ENCODE data around the gene RTEL1. TPM values are rescaled to one million over a fixed set of nuclear protein-coding genes. Genes with fewer than 3 reads are reported as not detected.
A peak's percentile ranks its signal among the peaks of the same experiment; 100 is the strongest.

Gene RTEL1
- total RNA-seq, 1 experiment from 2014 or later: 51.1 TPM

DNA sequence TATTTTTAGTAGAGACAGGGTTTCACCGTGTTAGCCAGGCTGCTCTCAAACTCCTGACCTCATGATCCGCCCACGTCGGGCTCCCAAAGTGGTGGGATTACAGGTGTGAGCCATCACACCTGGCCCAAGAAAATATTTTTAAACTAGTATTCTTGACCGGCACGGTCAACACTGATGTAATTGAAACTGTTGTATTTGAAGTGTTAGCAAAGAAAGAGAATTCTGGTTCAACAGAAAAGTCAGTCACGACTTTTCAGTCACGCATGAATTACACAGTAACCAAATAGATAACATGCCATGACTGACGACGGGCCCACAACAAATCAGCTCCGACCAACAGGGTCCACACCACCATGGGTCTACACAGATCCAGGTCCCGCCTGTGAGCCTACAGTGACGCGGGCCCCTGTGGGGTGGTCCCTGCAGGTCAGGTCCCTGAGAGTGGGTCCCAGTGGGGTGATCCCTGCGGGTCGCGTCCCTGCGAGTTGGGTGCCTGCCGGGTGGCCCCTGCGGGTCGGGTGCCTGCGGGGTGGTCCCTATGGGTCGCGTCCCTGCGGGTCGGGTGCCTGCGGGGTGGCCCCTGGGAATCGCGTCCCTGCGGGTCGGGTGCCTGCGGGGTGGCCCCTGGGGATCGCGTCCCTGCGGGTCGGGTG is 32.2 kb upstream of the RTEL1 start:
- Histone ChIP-seq H3K36me3 (ENCODE audit: control insufficient read depth, insufficient read depth, low read length) (no peaks in the 10 kb centered on the region), H3K27me3 (replicated peaks; ENCODE audit: control insufficient read depth, insufficient read depth, low read length) (no peaks in the 10 kb centered on the region), H3K4me3 (ENCODE audit: low read depth, low read length) (peak overlapping the region; percentile 91), H3K4me1 (peaks cover 18% of the 10 kb centered on the region), H3K9me3 (no peaks in the 10 kb centered on the region)
- BruUV-seq (replicated peaks): no TSS peak
- DNase-seq: peak; percentile 58 to 62
- H3K36me3 Mint-ChIP-seq (ENCODE audit: insufficient read depth, unreplicated experiment): peaks cover 43% of the 10 kb centered on the region
- H3K4me3 Mint-ChIP-seq (ENCODE audit: unreplicated experiment): peak overlapping the region; percentile 80
- POLR2A ChIA-PET: no interaction called here
- intact Hi-C loops (cut with micrococcal nuclease; ENCODE audit: unreplicated experiment): loop anchor here (2.0 to 10.0 kb wide), 5 partner anchors 17 to 269 kb away; partner anchors contain the start of genes ABHD16B, DNAJC5, RTEL1 and TPD52L2
- peak overlapping the region; percentile 90 for H3K27ac Mint-ChIP-seq (ENCODE audit: unreplicated experiment)
- TF ChIP-seq, protein P1, sequence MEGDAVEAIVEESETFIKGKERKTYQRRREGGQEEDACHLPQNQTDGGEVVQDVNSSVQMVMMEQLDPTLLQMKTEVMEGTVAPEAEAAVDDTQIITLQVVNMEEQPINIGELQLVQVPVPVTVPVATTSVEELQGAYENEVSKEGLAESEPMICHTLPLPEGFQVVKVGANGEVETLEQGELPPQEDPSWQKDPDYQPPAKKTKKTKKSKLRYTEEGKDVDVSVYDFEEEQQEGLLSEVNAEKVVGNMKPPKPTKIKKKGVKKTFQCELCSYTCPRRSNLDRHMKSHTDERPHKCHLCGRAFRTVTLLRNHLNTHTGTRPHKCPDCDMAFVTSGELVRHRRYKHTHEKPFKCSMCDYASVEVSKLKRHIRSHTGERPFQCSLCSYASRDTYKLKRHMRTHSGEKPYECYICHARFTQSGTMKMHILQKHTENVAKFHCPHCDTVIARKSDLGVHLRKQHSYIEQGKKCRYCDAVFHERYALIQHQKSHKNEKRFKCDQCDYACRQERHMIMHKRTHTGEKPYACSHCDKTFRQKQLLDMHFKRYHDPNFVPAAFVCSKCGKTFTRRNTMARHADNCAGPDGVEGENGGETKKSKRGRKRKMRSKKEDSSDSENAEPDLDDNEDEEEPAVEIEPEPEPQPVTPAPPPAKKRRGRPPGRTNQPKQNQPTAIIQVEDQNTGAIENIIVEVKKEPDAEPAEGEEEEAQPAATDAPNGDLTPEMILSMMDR (IDR thresholded peaks at IDR 0.05; ENCODE audit: insufficient read depth in 1 of 2, low read depth in 1 of 2, low read length in 1 of 2, severe bottlenecking in 1 of 2, unreplicated experiment in 1 of 2): no peak
- peaks cover 25% of the 10 kb centered on the region for H3K4me1 Mint-ChIP-seq (ENCODE audit: low read depth, unreplicated experiment)
- no peaks in the 10 kb centered on the region for H3K27me3 Mint-ChIP-seq (ENCODE audit: insufficient read depth, unreplicated experiment)
- H3K9me3 Mint-ChIP-seq (ENCODE audit: unreplicated experiment): no peaks in the 10 kb centered on the region
- CTCF ChIA-PET: interaction anchor here (2.6 kb wide), 1 partner anchor 16 kb away, joined by 19 read pairs; no protein-coding TSS in a partner anchor

DNA sequence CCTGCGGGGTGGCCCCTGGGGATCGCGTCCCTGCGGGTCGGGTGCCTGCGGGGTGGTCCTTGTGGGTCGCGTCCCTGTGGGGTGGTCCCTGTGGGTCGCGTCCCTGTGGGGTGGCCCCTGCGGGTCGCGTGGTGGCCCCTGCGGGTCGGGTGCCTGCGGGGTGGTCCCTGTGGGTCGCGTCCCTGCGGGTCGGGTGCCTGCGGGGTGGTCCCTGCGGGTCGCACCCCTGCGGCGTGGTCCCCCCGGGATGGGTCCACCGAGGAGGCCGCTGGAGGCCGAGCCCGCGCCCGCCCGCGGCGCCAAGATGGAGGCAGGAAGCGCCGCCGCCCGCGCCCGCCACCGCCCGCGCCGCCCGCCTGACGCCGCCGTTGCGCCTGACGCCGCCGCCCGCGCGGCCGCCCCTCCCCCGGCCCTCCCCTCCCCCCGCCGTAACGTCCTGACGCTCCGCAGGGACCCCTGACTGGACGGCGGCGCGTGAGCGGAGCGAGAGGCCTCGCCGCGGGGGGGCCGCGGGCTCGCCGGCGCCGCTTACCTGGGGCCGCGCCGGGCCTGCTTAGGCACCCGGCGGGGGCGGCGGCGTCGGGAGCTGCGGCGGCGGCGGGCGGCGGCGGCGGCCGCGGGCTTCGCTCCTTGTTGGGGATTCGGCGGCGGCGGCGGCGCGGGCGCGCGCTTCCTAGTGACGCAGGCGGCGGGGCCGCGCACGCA is 31.5 kb upstream of the RTEL1 start, which contains the start of gene GMEB2:
Gene GMEB2 (minus strand): TSS at position 678 of the 705 bp plus-strand sequence. CDS start 7,704 bp downstream, outside the sequence.
- TF ChIP-seq, protein P1 (IDR thresholded peaks at IDR 0.05; ENCODE audit: insufficient read depth in 1 of 2, low read depth in 1 of 2, low read length in 1 of 2, severe bottlenecking in 1 of 2, unreplicated experiment in 1 of 2): no peak

More for the DNA sequence above, 31.5 kb upstream of the RTEL1 start, which contains the start of gene GMEB2:
- Mint-ChIP-seq H3K27ac (ENCODE audit: unreplicated experiment) (peak within 1 kb of the TSS; percentile 90), H3K4me1 (ENCODE audit: low read depth, unreplicated experiment) (peaks cover 25% of the 10 kb centered on the region), H3K27me3 (ENCODE audit: insufficient read depth, unreplicated experiment) (no peaks in the 10 kb centered on the region), H3K36me3 (ENCODE audit: insufficient read depth, unreplicated experiment) (peaks cover 43% of the 10 kb centered on the region), H3K9me3 (ENCODE audit: unreplicated experiment) (no peaks in the 10 kb centered on the region), H3K4me3 (ENCODE audit: unreplicated experiment) (peak within 1 kb of the TSS; percentile 80)
- DNase-seq: peak in 1 of 2 experiments; percentile 90
- Histone ChIP-seq H3K36me3 (ENCODE audit: control insufficient read depth, insufficient read depth, low read length) (no peaks in the 10 kb centered on the region), H3K9me3 (no peaks in the 10 kb centered on the region), H3K27me3 (replicated peaks; ENCODE audit: control insufficient read depth, insufficient read depth, low read length) (no peaks in the 10 kb centered on the region), H3K4me3 (ENCODE audit: low read depth, low read length) (peak within 1 kb of the TSS; percentile 91), H3K4me1 (peaks cover 18% of the 10 kb centered on the region)
- intact Hi-C loops (cut with micrococcal nuclease; ENCODE audit: unreplicated experiment): loop anchor here (2.0 to 10.0 kb wide), 4 partner anchors 16 to 268 kb away; partner anchors contain the start of genes ABHD16B, DNAJC5, RTEL1 and TPD52L2
- BruUV-seq (replicated peaks): no TSS peak
- ChIA-PET POLR2A (interaction anchor here (0.5 to 1.8 kb wide), 10 partner anchors 9 to 330 kb away, joined by 3 to 30 read pairs (median 4); partner anchors contain the start of genes HELZ2, RTEL1, TPD52L2 and UCKL1), CTCF (interaction anchor here (0.5 to 1.7 kb wide), 7 partner anchors 15 to 349 kb away, joined by 3 to 18 read pairs (median 6); partner anchors contain the start of genes HELZ2, PTK6 and RTEL1)
